ENCODE measurements around the gene GPX7. TPM values are rescaled to one million over a fixed set of nuclear protein-coding genes. Genes with fewer than 3 reads are reported as not detected.

Gene GPX7
- total RNA-seq, 1 experiment from 2014 or later = not detected

DNA sequence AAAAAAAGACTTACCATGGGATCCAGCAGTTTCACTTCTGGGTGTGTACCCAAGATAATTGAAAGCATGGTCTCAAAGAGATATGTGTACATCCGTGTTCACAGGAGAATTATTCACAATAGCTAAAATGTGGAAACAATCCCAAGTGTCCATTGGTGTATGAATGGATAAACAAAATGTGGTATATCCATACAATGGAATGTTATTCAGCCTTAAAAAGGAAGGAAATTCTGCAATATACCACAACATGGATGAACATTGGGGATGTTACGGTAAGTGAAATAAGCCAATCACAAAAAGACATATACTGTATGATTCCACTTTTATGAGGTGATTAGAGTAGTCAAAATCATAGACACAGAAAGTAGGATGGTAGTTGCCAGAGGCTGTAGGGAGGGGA lies 42.3 kb upstream of the GPX7 start:
- Mint-ChIP-seq H3K27me3 (ENCODE audit: insufficient read depth, unreplicated experiment) (no peaks in the 10 kb centered on the region), H3K27ac (ENCODE audit: low read depth, unreplicated experiment) (no peak overlapping the region), H3K4me3 (ENCODE audit: unreplicated experiment) (no peak overlapping the region), H3K36me3 (ENCODE audit: insufficient read depth, unreplicated experiment) (no peaks in the 10 kb centered on the region), H3K4me1 (ENCODE audit: insufficient read depth, unreplicated experiment) (peaks cover 21% of the 10 kb centered on the region), H3K9me3 (ENCODE audit: unreplicated experiment) (no peaks in the 10 kb centered on the region)
- BruUV-seq (replicated peaks) = no TSS peak
- intact Hi-C loops (cut with micrococcal nuclease) = no loop called here
- ChIA-PET POLR2A (interaction anchor here (1.0 kb wide), 1 partner anchor 13 kb away, joined by 3 read pairs; no protein-coding TSS in a partner anchor), CTCF (interaction anchor here (0.6 to 1.4 kb wide), 3 partner anchors 13 to 1718 kb away, joined by 3 to 4 read pairs (median 4); no protein-coding TSS in a partner anchor)
- TF ChIP-seq, protein P1, sequence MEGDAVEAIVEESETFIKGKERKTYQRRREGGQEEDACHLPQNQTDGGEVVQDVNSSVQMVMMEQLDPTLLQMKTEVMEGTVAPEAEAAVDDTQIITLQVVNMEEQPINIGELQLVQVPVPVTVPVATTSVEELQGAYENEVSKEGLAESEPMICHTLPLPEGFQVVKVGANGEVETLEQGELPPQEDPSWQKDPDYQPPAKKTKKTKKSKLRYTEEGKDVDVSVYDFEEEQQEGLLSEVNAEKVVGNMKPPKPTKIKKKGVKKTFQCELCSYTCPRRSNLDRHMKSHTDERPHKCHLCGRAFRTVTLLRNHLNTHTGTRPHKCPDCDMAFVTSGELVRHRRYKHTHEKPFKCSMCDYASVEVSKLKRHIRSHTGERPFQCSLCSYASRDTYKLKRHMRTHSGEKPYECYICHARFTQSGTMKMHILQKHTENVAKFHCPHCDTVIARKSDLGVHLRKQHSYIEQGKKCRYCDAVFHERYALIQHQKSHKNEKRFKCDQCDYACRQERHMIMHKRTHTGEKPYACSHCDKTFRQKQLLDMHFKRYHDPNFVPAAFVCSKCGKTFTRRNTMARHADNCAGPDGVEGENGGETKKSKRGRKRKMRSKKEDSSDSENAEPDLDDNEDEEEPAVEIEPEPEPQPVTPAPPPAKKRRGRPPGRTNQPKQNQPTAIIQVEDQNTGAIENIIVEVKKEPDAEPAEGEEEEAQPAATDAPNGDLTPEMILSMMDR (IDR thresholded peaks at IDR 0.05; ENCODE audit: unreplicated experiment) = no peak
- DNase-seq (ENCODE audit: unreplicated experiment) = no peak

- Mint-ChIP-seq H3K36me3 (ENCODE audit: insufficient read depth, unreplicated experiment) (no peaks in the 10 kb centered on the region), H3K9me3 (ENCODE audit: unreplicated experiment) (no peaks in the 10 kb centered on the region), H3K4me3 (ENCODE audit: unreplicated experiment) (no peak overlapping the region), H3K27me3 (ENCODE audit: insufficient read depth, unreplicated experiment) (no peaks in the 10 kb centered on the region), H3K4me1 (ENCODE audit: insufficient read depth, unreplicated experiment) (peaks cover 6% of the 10 kb centered on the region), H3K27ac (ENCODE audit: low read depth, unreplicated experiment) (no peak overlapping the region)
- TF ChIP-seq, protein P1 (IDR thresholded peaks at IDR 0.05; ENCODE audit: unreplicated experiment) = no peak
- DNase-seq (ENCODE audit: unreplicated experiment) = no peak
- CTCF ChIA-PET = no interaction called here
- POLR2A ChIA-PET = no interaction called here
- BruUV-seq (replicated peaks) = no TSS peak
- intact Hi-C loops (cut with micrococcal nuclease) = no loop called here
Measured at GRCh38 chr1:52562766-52563165, 39.4 kb upstream of the GPX7 start.

DNA sequence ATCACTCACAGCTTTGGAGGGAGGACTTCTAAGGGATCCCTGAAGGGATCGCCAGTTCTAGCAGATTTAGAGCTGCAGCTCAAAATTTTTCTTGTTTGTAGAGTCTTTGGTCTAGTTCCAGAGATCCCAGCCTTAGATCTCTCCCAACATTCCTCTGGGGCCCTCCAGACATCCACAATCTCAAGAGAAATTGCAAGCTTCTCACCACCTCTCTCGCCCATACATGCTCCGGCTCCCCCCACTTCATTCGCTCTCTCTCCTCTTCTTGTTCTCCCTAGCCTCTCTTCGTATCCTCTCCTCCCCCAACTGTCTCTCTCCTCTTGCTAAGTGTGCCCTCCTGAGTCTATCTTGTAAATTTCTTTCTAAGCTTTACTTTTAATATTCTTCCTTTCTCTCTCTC lies 34.2 kb upstream of the GPX7 start:
- intact Hi-C loops (cut with micrococcal nuclease) = no loop called here

DNA sequence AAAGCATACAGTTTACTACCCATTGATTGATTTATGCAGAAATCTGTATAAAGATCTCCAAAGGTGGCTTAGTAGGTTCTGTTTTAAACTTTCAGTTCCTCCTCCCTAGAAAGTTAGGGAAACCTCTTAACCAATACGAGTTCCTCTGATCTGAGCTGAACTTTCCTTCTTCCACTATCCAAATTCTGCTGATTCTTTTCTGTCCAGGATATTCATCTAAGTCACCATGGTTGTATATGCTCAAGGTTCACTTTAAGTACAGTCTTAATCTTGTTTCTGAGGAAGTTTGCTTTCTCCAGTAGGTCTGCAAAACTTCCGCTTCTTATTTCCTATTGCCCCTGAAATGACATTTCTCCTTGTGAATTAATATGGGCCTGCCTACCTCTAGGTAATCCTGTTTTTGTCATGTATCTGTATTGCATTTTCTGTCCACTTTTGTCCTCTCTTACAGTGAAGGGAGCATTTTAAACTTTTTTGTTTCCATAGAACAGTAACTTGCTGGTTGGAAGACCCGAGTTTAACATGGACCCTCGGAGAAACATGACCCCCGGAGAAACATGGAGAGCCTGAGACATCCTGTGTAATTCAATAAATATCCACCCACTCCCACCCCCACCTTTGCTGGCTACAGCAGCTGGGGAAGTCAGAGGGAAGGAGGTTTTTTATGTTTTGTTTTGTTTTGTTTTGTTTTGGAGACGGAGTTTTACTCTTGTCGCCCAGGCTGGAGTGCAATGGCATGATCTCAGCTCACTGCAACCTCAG lies 32.5 kb upstream of the GPX7 start:
- Mint-ChIP-seq H3K27me3 (ENCODE audit: insufficient read depth, unreplicated experiment) (no peaks in the 10 kb centered on the region), H3K36me3 (ENCODE audit: insufficient read depth, unreplicated experiment) (peaks cover 5% of the 10 kb centered on the region), H3K9me3 (ENCODE audit: unreplicated experiment) (no peaks in the 10 kb centered on the region), H3K4me3 (ENCODE audit: unreplicated experiment) (no peak overlapping the region), H3K4me1 (ENCODE audit: insufficient read depth, unreplicated experiment) (peaks cover 5% of the 10 kb centered on the region), H3K27ac (ENCODE audit: low read depth, unreplicated experiment) (no peak overlapping the region)
- CTCF ChIA-PET = interaction anchor here (0.6 to 1.0 kb wide), 2 partner anchors 84 to 117 kb away, joined by 3 to 5 read pairs; no protein-coding TSS in a partner anchor
- POLR2A ChIA-PET = interaction anchor here (0.6 to 1.8 kb wide), 6 partner anchors 15 to 96 kb away, joined by 3 to 6 read pairs (median 3); partner anchors contain the start of gene TUT4
- DNase-seq (ENCODE audit: unreplicated experiment) = no peak
- intact Hi-C loops (cut with micrococcal nuclease) = no loop called here
- TF ChIP-seq, protein P1 (IDR thresholded peaks at IDR 0.05; ENCODE audit: unreplicated experiment) = no peak
- no TSS peak for BruUV-seq (replicated peaks)

More for the DNA sequence above, 34.2 kb upstream of the GPX7 start:
- ChIA-PET CTCF (interaction anchor here (1.1 kb wide), 1 partner anchor 105 kb away, joined by 5 read pairs; no protein-coding TSS in a partner anchor), POLR2A (interaction anchor here (0.6 to 3.2 kb wide), 6 partner anchors 10 to 61 kb away, joined by 3 to 16 read pairs (median 4); partner anchors contain the start of gene TUT4)
- no peaks in the 10 kb centered on the region for H3K27me3 Mint-ChIP-seq (ENCODE audit: insufficient read depth, unreplicated experiment)
- no peaks in the 10 kb centered on the region for H3K4me1 Mint-ChIP-seq (ENCODE audit: insufficient read depth, unreplicated experiment)
- TF ChIP-seq, protein P1 (IDR thresholded peaks at IDR 0.05; ENCODE audit: unreplicated experiment) = no peak
- no peak for DNase-seq (ENCODE audit: unreplicated experiment)
- H3K36me3 Mint-ChIP-seq (ENCODE audit: insufficient read depth, unreplicated experiment) = no peaks in the 10 kb centered on the region
- peak overlapping the region; percentile 6 for H3K27ac Mint-ChIP-seq (ENCODE audit: low read depth, unreplicated experiment)
- no TSS peak for BruUV-seq (replicated peaks)
- no peaks in the 10 kb centered on the region for H3K9me3 Mint-ChIP-seq (ENCODE audit: unreplicated experiment)
- H3K4me3 Mint-ChIP-seq (ENCODE audit: unreplicated experiment) = no peak overlapping the region

Measured in MCF 10A (cell line).